GM21390 (cell line): Measurements from ENCODE around the gene MRPL24.
A peak's percentile ranks its signal among the peaks of the same experiment; 100 is the strongest.
"Not testable (repeated sequence)": the region's sequence is repeated elsewhere in the genome, so short reads cannot be mapped to it uniquely, and the experiment has no call there.

Experiments used
- ATAC-seq: cut with Tn5 transposase; IDR thresholded peaks from one replicate; pipeline ENCODE4 v1.9.1; 2021; ENCODE audit not compliant: unreplicated experiment

Gene MRPL24

DNA sequence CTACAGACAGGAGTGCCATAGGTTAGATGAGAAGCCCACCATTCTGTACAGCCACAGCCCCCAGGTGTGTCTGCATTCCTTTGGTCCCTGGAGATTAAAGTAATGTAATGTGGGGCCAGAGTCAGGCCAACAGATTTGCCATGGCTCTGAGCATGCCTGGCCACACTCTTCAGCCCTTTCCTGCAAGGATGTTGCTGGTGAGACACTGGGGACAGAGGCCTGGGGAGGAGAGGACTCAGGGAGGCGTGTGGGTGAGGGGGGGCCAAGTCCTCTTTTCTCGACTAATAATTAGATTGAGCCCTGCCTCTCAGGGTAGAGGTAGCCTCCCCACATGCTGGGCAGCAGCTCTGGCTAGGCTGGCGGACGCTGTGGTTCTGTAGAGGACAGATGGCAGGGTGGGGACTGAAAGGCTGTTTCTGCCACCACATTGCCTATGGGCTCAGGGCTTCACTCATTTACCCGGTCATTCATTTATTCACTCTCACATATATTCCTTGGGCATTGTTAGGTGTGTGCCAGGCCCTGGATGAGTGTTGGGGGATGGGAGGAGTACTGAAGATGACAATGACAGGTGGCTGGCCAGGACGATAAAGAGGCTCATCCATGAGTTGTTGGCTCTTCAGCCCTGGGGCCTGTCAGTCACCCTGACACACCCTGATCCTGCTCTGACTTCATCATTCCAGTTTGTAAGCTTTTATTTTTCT lies 19.4 kb upstream of the MRPL24 start:
- ATAC-seq: no peak

DNA sequence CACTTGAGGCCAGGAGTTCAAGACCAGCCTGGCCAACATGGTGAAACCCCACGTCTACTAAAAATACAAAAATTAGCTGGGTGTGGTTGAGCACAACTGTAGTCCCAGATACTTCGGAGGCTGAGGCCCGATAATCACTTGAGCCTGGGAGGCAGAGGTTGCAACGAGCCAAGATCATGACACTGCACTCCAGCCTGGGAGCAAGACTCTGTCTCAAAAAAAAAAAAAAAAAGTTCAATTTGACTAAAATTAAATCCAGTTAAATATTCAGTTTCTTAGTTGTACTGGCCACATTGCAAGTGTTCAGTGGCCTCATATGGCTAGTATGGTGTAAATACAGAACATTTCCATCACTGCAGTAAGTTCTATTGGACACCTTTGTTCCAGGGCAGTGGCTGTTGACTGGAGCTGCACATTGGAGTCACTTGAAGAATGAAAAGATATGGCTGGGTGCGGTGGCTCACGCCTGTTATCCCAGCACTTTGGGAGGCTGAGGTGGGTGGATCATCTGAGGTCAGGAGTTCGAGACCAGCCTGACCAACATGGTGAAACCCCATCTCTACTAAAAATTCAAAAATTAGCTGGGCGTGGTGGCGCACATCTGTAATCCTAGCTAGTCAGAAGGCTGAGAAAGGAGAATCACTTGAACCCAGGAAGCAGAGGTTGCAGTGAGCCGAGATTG lies 16.8 kb upstream of the MRPL24 start:
- ATAC-seq: not testable (repeated sequence)

DNA sequence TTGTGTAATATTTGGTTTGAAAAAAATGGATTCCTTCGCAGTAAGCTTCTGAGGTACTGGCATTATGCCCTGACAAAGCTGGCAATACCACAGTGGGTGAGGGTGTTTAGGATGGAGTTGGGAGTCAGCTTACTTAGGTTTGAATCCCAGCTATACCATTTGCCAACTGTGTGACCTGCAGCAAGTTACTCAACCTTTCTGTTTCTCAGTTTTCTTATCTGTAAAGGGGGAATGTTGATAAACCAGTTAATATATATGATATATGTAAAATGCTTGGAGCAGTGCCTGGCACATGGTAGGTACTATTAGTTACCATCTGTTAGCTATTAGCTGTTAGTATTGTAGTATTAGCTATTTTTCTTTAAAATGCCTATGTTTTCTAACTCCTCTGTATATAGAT lies 15.5 kb upstream of the MRPL24 start:
- ATAC-seq: no peak

DNA sequence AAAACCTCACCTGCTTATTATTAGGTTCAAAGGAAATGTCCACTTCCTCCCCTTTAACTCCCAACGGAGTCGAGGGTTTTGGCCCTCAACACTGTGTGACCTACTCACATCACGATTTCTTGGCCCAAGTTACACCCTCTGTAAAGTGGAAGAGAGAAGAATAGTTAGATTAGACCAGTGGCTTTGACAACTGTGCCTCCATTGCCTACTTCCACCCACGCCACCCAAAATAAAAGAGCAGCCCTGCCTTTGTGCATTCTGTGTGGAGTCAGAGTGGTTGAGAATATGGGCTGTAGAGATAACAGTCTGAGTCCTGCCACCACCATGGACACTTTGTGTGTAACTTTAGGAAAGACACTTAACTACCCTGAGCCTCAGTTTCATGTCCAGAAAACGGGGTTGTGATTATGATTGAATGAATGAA lies 14.7 kb upstream of the MRPL24 start:
- no peak for ATAC-seq

DNA sequence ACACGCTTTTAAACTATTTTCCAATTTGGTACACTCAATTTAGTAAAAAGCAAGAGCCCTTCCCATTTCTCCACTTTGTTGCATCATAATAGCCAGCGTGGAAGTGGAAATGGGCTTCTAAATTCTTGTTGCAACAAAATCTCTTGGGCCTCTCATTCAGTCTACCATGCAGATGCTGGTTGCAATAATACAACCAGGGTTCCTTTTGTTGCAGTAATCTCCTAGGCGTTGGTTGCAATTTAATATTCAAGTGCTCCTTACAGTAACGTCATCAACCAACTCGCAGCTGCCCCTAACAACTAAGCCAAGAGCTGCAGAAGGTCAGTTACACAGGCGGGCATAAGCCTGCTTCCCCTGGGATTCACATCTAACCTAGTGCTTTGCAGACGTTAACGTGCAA lies 13.3 kb upstream of the MRPL24 start:
- ATAC-seq: no peak

DNA sequence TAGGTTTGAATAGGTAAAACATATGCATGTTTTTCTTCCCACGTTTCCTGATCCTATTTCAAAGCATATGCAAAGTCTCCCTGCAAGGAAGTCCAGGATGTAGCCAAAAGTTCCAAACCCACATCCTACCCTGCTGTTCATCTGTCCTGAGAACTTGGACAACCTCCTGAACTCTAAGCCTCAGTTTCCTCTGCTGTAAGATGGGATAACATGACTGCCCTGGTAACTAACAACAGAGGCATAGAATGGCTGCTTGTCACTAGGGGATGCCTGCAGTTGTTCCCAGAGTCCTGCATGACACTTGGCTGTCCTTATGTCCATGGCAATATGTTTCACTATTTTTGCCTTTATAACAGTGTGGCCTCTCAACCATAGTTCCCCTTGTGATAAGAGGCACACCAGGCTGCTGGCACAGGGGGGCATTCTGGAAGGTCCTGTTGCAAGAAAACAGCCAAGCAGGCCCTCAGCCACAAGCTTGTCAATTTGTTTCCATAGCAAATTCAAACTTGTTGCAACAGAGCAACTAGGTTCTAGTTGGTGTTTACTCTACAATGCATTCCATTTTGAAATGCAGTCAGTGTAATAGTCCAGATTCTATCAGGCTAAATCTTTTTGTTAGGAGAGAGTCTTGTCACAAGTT lies 12.1 kb upstream of the MRPL24 start:
- no peak for ATAC-seq

DNA sequence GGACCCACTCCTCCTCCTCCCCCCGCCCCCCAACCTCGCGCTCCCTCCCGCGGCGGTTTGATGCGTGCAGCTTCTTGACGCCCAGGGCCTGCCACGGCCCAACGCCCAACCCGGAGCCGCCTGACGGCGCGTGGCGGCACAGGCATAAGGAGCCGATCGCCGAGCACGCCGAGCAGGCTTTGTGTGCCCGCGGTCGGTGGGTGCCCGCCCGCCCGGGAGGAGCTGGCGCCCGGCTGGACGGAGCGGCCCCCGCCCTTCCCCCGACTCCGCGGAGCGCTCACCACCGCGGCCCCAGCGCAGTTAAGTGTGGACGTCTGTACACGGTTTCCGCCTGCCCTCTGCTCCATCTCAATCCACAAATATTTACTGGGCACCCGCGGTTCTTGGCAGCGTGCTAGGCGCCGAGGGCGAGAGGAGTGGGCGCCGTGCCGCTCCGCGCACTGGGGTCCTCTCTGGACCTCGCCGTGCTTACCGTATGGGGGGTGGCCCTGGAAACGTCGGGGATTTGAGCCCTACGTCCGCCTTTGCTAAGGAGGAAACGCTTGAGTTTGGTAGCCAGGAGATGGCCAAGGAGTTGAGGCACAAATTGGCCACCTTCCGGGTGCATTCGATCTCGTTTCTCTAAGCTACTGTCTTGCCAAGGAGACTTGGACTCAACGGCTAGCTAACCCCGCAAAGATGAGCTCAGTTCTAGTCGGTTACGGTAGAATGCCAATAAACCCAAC lies 11.0 kb upstream of the MRPL24 start:
- peak; percentile 53 for ATAC-seq

DNA sequence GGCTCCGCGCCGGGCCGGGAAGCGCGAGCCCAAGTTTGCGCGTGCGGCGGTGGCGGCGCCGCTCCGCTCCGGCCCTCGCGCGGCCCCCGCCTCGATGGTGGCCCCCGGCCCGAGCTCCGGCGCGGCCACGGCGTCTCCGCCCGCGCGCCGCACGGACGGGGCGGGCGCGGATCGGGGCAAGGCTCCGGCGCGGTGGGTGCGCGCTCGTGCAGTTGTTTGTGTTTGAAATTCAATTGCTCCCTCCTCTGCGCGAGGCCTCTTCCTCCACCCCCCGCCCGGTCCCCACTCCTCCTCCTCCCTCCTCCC lies 10.5 kb upstream of the MRPL24 start, which contains the start of gene HDGF:
Gene HDGF, minus strand, starts transcription at position 225 of the 306 bp plus-strand sequence. CDS start 246 bp downstream, outside the sequence.
- ATAC-seq: no peak

DNA sequence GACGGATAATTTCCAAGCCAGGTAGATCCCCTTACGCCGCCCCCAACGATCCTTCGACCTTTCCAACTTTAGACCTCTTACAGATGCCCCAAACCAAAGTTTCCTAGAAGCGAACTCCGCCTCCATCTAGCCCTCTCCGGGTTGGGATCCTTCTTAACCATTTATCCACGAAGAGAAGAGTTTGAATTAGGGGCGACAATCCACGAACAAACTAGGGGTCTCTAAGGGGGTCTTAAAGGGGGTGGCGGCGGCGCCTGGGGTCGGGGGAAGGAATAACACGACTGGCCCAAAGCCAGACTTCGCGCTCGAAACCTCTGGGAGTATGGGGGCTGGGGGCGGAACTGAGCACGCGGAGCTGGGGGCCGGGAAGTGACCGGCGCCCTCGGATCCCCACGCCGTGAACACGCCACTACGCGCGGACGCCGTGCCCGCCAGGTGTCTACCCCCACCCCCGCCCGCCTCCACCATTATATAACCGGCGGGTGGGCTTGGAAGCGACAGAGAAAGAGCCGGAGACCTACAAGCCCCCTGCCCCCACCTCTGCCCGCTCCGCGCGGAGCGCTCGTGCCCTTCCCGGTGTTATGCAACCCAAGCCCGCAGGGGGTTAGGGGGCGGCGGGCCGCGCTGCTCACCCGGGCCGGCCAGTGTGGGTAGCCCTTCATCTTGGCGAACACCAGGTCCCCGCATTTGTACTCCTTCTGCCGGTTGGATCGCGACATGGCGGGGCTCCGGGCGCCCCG lies 10.0 kb upstream of the MRPL24 start:
- no peak for ATAC-seq

DNA sequence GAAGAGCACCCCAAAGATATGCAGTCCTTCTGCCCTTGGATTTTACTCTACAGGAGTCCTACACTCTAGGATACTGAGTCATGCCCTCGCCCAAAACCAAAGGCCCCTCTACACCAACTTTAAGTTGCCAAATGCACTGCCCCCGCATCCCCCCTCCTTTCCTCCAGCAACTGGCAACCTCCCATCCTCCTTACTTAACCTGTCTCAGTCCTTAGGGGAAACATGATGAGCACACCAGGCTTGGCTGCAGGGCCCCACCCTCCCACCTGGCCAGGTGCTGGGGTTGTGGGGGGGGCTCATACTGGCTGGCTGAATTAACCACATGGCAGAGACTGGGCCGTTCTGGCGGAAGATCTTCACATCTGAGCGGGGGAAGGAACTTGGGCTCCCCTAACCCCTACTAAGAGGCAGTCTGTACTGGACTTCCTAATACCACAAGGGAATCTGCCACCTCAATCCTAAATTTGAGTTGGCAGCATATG lies 9.3 kb upstream of the MRPL24 start:
- no peak for ATAC-seq

DNA sequence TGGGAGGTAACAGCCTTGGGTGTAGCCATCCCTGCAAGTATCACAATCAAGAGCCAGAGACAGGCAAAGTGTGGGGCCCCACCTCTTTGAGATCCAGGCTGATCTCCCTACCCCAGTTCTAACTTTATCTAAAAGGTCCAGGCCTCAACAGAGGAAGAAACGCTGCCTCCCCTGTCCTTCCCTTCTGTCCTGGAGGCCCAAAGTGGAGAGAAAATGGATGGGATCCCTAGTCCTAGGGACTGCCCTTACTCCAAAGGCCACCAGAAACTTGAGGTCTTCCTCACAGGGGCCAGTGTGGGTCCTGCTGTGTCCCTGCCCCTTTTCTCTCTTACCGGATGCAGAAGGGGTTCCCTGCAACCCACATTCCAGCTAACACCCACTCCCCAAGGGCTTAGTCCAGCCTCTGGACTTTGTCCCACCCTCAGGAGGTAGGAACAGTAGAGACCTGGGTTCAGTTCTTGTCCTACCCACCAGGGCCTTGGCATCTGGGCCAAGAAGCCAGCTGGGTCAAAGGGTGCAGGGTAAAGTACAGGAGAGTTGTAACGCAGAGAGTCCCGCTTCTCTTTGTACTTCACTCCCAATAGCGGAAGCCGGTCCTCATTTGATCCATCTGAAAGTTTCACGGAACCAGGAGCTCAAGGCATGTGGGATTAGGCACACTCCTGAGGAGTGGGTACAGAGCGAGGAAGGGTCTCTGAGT lies 8.7 kb upstream of the MRPL24 start:
- ATAC-seq: no peak

DNA sequence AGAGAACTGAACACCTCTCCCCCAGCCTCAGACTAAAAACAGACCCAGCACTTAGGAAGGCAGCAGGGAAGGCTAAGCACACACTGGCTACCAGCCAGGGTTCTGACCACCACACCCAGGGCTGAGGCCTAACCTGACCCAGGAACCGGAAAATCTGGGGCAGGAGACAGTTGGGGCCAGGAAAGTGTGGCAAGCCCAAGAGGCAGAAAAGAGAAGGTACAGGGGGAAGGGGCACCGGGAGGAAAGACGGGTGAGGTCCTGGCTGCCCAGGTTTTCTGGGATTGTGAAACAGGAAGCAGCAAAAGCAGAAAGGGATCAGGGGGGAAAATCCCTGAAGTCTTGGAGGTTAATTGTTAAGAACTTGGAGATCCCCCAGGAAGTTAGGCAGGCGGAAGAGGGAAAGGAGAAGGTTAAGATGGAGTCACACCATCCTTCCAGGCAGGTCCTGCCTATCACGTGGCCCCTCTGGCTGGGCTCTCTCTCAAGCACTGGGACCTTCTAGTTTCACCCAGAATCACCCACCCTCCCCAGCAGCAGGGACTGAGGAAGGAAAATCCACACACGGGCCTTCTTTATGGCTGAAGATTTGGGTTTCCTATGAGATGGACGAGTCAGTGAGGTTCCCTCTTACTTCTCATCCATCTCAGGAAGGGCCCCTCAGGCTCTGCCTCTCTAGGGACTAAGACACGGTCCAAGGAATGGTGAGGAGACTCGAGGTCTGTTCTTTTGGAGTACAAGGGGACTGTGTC lies 8.0 kb upstream of the MRPL24 start:
- no peak for ATAC-seq

DNA sequence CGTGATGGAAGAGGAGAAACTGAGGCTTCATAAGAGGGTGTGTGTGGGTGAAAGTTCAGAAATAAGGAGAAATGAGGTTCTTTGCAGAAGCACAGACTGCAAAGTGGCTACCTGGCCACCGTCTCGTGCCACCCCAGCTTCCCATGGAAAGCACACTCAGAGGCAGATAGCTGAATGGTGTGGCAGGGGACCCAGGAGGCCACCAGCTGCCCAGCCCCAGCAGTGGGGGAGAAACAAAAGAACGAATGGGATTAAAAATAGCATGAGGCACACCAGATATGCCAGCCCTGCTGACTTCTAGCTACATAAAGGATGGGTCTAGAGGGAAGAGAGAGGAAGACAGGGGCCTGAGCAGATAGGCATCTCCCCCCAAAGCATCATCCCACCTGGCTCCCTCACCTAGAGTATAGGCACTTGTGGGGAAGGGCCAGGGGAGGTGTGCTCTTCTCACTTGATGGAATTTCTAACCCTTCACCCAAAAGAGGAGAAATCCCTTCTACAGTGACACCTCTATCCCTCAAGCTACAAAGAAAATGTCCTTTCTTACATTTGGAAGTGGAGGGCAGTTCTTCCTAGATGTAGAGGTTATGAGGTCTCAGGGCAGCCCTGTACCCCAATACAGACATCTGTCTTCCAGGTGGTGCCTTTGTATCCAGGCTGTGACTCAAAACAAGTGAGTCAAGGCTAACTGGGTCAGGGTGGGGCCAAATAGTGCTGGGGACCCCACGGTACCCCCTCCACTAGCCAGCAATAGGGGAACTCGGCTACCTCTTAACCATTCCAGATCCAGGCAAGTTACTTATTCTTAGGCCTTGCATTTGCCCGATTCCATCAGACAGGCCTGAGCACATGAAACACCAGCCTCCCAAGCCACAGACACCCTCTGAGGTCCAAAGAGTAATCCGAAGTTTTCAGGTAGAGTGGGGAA lies 7.1 kb upstream of the MRPL24 start:
- no peak for ATAC-seq

DNA sequence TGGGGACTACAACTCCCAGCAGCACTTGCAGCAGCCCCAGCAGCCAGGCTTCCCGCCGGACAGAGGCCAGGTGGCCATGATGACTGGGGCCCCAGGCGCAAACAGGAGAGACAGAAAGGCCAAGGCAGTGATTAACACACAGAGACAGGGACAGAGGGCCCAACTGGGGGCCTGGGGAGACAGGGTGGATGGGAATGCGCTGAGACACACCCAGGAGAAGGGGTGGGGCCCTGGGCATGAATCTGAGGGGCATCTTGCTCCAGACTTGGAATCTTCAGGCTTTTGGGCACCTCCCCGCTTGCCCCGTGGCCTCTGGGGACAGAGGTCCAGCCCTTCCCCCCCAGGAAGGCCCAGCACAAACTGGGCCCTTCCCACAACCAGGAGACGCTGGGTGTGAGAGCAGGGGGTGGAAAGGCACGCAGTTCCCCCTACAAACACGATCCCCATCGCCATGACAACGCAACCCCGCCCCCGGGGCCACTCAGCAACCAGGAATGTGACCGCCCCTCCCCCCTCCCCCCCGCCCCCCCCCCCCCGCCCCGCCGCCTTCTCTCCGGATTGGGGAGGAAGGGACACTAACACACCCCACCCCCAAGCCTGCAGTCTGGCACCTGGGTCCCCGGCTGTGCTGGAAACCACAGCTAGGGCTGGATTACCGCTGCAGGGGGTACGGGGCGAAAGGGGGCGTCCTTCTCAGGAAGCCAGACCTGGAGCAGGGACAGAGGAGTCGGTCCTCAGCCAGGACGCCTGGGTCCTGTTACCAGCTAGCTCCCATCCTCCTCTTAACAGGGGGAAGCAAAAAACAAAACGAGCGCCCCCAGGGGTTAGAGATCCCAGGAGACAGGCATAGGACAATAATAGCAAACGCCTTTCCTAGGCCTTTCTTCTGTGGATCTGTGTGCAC lies 6.1 kb upstream of the MRPL24 start:
- no peak for ATAC-seq

DNA sequence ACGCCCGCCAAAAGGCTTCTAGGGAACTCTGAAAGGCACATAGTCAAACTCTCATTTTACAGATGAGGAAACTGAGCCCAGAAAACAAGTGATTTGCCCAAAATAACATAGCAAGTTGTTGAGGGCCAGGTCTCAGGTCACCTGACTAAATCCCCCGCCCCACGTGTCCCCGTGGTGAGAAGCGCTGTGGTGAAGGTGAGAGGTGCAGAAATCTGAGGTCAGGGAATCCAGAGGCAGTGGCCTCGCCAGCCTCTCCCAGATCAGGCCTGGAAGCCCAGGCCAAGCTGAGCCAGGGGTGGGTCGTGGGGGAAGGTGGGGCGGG lies 5.5 kb upstream of the MRPL24 start:
- ATAC-seq: no peak

DNA sequence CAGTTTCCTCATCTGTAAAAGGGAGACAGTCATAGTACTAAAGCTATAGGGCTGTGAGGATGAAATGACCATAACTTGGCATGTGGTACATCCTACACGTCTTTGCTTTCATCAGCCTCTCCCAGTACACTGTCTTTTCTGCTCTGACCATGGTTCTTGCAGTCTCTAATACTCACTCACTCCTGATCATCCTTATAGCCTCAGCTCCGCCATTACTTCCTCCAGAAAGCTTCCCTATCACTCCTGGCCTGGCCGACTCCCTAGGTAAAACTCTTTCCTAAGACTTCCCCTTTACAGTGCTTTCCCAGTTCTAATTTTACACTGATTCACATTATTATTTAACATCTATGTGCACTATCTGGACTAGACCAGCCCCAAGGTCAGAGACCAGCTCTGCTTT lies 5.0 kb upstream of the MRPL24 start:
- ATAC-seq: no peak

DNA sequence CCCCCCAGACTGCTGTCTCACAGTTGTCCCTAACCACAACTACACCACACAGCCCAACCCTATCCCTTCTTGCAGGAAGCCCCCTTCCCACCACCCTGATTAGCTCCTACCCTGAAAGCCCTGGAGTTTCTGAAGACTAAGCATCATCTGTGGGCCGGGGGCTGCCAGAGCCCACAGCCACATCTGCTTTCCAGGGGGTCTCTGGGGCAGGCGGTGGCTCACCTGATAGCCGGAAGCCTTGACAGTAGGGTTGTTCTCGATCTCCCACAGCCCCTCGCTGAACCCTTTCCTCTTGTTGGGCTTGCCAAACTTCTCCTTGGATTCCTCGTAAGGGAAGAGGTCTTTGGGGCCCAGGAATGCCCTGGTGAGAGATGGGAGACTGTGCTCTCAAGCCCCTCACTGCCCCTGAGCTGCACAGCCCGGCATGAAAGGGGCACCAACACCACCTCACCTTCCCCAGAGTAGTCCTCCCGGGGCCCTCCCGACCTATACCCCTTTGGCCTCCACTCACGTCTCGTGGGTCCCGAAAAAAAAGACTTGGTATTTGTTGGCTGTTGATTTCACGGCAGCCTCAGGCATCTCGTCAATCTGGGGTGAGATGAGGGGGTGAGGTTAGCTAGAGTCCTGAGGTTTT lies 4.0 kb upstream of the MRPL24 start:
- no peak for ATAC-seq
